Stimulated activated CD8-positive, alpha-beta memory T cell treated with anti-CD3 and anti-CD28 coated beads, Interleukin-2, amount 100 ng/mL, for 1 hour (primary cell): Measurements from ENCODE around the gene ADIPOR2.
"Not testable (repeated sequence)": the region's sequence is repeated elsewhere in the genome, so short reads cannot be mapped to it uniquely, and the experiment has no call there.

Experiments used
- DNase-seq, 2 donors: peaks; one replicate each; pipeline ENCODE4 v3.0.0-alpha.2; 2020; ENCODE audit warnings: low read depth in 2 of 2

Gene ADIPOR2

DNA sequence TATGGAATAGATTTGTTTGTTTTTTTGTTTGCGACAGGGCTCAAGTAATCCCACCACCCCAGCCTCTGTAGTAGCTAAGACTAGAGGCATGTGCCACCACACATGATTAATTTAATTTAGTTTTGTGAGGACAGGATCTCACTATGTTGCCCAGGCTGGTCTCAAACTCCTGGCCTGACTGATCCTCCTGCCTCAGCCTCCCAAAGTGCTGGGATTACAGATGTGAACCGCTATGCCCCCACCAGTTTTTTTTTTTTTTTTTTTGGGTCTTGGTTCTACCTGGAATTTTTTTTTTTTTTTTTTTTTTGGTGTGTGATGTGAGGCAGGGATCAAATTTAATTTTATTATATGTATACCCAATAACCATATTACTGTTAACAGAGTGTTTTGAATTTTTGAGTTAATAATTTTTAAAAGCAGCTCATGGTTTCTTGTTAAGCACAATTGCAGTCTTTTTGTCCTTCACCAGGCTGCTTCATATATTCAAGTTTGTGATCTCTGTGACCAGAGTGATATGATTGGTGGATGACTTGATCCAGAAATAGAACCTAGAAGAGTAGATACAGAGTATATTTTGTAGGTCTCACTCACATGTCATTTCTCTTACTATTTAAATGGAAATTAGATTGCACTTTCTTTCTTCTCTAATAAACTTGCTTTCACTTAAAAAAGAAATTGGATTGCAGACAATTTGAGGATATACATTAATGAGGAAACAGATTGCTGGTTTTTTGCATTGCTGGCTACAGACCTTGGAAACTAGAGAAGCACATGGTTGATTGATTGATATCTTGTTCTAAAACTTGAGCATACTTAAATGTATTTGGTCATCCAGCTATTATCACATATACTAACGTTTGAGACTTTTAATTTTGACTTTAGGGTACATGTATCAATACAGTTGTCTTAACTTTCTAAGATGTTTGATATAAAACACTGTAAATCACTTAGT lies 13.2 kb downstream of the ADIPOR2 start:
- no peak for DNase-seq

DNA sequence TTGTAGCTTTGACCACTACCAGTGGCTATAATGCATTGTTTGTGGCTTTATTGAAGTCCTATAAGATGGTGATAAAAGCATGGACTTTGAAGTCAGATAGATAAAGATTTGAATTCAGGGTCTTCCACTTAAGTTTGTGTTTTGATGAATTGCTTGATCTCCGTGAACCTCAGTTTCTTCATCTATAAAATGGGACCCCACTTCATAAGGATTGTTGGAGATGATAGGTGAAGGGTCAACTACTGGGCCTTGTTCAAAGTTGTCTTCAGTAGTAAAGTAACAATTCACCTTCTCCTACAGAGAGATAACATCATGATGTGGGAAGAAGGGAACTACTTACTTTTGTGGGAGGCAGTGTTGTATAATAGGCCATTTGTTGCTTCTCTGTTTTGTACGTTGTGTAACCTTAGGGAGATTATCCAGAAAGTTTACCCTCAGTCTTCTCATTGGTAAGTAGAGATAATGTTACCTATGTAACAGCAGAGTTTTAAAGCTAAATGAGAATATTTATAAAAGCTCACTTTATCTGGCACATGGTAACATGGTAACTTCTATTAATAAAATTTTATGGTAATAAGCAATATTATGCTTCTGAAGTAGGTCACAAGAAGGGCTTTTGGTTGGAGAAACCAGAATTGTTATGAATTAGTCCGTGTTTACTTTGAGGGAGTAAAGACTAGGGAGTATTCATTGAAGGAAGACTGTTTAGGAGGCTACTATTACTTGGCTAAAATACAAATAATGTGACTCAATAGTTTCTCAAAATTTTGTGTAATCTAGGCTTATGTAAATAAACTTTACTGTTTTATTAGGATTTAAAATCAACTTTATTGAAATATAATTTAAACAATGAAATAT lies 15.1 kb downstream of the ADIPOR2 start:
- DNase-seq: no peak

DNA sequence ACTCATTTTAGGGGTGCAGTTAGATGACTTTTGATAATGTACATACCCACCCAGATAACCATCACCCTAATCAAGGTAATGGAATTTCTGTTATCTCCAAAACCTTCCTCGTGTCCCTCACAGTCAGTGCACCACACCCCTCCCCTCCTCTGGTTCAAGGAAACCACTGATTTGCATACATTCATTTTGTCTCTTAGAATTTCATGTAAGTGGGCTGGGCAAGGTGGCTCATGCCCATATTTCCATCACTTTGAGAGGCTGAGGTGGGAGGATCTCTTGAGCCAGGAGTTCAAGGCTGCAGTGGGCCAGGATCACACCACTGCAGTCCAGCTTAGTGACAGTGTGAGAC lies 15.7 kb downstream of the ADIPOR2 start:
- no peak for DNase-seq

DNA sequence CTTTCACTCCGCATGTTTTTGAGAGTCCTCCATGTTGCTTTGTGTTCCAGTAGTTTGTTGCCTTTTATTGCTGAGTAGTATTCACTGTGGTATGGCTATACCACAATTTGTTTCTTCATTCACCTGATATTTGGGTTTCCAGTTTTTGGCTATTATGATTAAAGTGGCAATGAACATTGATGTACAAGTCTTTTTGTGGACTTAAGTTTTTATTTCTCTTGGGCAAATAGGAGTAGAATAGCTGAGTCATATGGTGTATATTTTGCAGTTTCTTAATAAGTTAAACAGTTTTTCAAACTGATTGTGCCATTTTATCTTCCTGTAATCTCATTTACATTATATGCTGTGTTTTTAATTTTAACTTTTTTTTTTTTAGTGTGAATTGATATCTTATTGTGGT lies 16.2 kb downstream of the ADIPOR2 start:
- DNase-seq: no peak

DNA sequence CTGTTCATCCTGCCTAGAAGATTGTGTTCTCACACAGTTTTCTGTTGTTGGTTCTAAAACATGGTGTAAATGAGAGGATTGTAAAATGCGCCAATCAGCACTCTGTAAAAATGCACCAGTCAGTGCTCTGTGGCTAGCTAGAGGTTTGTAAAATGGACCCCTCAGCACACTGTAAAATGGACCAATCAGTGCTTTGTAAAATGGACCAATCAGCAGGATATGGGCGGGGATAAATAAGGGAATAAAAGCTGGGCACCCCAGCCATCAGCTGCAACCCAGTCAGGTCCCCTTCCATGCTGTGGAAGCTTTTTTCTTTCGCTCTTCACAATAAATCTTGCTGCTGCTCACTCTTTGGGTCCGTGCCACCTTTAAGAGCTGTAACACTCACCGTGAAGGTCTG lies 19.1 kb downstream of the ADIPOR2 start:
- not testable (repeated sequence) for DNase-seq

DNA sequence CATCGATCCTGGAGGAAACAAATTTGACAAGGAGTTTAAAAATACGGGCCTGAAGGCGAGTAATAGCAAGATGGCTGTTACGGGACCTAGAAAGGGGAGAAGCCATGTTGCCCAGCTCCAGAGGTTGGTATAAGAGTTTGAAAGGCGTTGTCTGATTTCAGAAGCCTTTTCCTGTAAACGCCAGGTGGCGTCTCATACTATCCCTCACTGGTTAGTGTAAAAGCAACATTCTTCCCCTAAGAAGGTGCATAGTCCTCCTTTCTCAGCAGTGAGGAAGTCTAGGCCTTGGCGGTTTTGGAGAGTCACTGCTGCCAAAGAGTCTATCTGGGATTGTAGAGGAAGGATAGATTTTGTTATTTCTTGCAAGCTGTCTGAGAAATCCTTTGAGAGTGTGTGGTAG lies 20.0 kb downstream of the ADIPOR2 start:
- not testable (repeated sequence) for DNase-seq

DNA sequence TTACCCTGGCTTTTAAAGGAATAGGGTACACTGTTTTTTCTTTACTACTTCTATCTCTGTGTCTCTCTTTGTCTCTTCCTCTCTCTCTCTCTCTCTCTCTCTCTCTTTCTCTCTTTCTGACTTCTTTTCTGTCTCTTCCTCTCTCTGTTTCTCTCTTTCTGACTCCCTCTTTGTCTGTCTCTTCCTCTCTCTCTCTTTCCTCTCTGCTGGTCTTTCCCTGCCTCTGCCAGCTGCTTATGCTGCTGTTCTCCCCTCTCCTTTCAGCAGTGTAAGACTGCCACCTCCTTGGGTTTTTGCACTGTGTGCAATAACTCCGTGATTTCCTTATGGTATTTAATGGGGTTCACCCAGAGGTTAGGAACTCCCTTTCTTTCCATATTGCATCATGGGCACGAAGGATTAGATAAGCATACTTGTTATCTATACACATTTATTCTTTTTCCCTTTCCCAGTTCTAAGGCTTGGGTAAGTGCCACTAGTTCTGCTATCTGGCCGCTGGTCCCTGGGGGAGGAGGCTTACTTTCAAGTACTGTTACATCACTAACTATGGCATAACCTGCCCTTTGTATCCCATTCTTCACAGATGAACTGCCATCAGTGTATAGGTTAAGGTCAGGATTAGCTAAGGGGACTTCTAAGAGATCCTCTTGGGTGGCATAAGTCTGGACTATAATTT lies 20.8 kb downstream of the ADIPOR2 start:
- DNase-seq: not testable (repeated sequence)

DNA sequence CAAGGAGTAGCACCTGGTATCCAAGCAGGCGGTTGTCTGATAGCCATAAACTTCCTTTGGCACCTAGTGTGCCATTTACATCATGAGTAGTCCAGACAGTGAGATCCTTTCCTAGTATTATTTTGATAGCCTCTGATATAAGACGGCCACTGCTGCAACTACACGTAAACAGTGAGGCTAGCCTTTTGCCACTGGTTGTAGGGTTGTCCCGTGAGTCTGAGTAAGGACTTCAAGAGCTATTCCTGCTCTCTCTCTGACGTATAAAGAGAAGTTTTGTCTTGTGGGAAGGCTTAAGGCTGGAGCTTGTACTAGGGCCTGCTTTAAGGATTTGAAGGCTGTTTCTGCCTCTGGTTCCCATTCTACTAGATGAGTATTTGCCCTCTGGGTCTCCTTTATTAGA lies 21.4 kb downstream of the ADIPOR2 start:
- not testable (repeated sequence) for DNase-seq

DNA sequence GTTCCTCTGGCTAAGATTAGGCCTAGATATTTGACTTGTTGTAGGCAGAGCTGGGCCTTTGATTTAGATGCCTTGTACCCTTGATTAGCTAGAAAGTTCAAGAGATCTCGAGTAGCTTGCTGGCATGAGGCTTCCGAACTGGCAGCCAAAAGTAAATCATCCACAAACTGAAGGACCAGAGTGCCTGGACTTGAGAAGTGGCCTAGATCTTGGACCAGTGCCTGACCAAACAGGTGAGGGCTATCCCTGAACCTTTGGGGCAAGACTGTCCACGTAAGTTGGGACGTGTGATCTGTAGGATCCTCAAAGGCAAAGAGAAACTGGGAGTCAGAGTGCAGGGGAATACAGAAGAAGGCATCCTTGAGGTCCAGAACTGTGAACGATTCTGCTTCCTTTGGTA lies 22.0 kb downstream of the ADIPOR2 start:
- not testable (repeated sequence) for DNase-seq

DNA sequence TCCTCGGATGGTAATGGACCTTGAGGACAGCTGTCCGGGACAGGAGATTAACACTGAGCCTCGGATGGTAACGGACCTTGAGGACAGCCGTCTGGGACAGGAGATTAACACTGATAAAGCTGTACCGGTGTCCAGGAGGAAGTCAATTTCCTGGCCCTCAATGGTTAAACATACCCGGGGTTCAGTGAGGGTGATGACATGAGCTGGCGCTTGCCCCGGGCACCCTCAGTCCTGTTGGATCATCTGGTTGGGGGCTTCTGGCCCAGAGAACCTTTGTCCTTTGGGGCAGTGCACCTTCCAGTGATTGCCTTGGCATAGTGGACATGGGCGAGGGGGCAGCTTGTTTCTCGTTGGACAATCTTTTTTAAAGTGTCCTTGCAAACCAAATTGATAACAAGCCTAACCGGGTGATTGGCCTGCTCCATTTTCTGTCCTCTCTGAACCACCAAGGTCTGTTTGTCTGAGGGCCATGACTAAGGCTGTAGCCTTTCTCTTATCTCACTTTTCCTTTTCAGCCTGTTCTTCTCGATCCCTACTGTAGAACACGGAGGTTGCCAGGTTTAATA lies 23.0 kb downstream of the ADIPOR2 start:
- DNase-seq: not testable (repeated sequence)

DNA sequence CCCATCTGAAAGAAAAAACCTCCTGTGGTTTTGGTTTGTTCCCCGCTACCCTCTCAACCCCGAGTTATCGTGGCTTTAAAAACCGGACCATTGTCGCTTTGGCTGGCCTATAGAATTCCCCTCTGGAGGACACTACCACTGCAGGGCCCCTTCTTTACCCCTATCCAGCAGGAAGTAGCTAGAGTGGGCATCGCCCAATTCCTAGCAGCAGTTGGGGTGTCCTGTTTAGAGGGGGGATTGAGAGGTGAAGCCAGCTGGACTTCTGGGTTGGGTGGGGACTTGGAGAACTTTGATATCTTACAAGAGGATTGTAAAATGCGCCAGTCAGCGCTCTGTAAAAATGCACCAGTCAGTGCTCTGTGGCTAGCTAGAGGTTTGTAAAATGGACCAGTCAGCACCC lies 24.6 kb downstream of the ADIPOR2 start:
- not testable (repeated sequence) for DNase-seq

DNA sequence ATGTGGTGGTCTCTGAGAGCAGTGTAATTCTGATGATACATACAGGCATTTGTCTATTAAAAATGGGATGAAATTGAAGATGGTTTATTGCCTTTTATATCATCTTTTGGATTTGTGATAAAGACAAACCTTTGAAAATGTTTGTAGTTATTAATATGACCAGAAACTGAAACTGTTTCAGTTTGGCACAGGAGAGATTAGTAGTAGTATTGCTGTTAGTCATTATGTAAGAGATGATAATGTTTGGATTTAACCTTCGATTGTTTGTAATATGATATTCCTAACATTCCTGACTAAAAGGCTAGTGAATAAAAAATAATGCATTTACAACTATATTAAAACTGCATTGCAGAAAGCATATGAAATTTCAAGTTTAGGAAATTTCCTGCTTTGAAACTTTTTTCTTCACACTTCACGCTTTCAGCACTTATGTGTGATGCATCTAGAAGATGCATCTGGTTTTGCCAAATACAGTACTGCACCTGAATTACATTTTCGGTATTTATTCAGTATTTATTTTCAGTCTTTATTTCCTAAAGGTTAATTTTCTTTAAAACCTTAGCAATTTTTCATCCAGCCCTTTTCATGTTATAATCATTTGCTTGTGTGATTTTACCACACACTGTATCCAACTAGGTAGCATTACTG lies 25.5 kb downstream of the ADIPOR2 start:
- no peak for DNase-seq

DNA sequence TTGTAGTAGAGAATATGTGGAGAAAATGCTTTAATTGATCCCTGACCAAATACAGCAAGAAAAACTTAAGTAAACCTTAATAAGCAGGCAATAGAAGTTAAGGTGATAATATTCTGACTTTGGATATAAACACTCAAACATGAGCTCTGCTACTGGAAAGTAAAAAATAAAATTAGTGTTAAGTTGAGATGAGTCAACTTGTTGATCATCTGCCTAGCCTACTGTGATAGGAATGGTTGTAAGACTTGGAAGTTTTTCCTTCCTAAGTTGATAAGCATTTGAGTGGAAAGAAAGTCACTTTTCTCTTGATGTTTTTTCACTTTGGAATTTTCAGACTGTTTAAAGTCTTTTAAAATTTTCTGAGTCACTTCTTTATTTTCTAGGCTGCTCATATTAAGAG lies 26.0 kb downstream of the ADIPOR2 start:
- no peak for DNase-seq

DNA sequence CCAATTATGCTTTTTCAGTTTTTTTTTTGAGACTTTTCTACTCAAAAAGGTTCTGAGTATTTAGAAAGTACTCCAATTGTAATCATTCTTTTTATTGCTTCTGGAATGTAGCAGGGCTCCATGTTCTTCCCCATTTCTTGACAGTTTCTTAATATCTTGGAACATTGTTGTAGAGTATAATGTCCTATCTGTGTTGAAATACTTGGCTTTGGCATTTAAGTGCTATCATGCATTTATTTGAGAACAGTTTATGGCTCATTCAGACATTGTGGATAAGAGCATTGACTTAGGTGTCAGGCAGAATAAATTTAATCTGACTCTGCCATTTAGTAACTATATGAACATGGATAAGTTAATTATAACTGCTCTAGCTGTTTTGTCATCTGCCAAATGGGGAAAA lies 28.3 kb downstream of the ADIPOR2 start:
- no peak for DNase-seq

DNA sequence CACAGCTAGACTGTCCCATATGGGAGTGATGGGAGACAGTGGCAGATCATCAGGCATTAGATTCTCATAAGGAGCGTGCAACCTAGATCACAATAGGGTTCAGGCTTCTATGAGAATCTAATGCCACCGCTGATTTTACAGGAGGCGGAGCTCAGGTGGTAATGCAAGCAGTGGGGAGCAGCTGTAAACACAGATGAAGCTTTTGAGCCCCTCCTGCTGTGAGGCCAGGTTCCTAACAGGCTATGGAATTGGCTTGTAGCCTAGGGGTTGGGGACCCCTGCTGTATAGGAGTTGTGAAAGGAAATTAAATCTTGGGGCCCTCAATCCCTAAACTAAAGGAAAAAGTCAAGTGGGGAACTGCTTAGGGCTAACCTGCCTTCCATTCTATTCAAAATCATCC lies 29.6 kb downstream of the ADIPOR2 start:
- DNase-seq: no peak

DNA sequence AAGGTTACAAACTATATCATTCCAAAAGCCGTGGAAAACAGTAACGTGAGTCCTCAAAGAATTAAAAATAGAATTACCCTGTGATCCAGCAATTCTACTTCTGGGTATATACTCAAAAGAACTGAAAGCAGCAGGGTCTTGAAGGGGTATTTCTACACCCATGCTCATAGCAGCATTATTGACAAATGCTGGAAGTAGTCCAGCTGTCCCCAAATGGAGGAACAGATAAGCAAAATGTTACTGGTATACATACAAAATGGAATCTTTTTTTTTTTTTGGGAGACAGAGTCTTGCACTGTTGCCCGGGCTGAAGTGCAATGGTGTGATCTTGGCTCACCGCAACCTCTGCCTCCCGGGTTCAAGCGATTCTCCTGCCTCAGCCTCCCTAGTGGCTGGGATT lies 32.9 kb downstream of the ADIPOR2 start:
- DNase-seq: no peak

DNA sequence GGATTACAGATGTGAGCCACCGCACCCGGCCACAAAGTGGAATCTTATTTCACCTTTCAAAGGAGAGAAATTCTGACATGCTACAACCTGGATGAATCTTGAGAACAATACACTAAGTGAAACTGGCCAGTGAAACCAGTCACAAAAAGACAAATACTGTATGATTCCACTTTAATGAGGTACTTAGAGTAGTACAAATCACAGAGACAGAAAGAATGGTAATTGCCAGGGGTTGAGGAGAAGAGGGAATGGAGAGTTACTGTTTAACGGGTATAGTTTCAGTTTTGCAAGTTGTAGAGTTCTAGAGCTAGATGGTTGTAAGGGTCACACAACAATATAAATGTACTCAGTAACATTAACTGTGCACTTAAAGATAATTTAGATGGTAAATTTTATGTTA lies 33.4 kb downstream of the ADIPOR2 start:
- DNase-seq: no peak

DNA sequence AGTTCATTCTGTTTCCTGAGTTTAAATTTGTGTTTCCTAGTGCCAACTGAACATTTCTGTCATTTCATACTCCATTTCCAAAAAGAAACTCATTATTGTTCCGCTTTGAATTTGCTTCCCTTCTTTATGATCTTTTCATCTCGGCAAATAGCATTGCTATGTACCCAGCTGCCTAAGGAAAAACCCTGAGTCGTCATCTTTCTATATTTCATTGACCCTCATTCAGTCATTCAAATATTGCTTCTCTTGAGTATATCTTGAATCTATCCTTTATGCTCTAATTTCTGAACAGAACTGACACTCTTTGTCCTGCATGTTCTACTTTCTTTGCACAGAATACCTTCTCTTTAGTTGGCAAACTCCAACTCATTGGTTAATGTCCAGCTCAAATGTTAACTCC lies 35.9 kb downstream of the ADIPOR2 start:
- no peak for DNase-seq

DNA sequence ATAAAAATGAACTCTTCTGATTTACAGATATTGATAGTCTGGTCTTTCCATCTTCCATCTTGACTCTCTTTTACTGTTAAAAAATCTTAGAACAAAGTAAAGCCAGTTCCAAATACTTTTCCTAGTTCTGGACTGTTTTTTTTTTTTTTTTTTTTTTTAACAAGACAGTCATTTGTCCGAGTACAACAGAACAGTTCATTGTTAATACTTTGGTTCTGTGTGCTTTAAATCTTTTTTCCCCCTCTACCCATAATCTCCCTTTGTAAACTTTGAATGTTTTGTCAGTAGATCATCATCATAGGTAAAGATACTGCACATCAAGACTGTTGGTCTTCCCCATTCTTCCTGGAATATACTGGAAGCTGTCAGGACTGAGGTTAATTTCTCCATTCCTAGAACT lies 38.0 kb downstream of the ADIPOR2 start:
- no peak for DNase-seq

DNA sequence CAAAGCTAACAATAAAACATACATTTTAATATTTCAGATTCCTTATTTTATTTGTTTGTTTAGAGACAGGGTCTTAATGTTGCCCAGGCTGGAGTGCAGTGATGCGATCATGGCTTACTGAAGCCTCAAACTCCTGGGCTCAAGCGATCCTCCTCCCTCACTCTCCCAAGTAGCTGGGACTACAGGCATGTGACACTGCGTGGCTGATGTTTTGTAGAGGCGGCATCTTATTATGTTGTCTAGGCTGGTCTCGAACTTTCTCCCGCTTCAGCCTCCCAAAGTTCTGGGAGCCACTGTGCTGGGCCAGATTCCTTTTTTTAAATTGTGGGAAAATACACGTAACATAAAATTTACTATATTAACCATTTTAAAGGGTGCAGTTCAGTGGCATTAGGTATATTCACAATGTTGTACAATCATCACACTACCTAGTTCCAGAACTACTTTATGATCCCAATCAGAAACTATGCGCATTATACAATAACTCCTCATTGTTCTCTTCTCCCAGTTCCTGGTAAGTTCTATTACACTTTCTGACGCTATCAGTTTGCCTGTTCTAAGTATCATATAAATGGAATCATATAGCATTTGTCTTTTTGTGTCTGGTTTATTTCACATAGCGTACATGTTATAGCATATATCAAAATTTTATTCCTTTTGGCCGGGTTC lies 40.3 kb downstream of the ADIPOR2 start:
- no peak for DNase-seq

DNA sequence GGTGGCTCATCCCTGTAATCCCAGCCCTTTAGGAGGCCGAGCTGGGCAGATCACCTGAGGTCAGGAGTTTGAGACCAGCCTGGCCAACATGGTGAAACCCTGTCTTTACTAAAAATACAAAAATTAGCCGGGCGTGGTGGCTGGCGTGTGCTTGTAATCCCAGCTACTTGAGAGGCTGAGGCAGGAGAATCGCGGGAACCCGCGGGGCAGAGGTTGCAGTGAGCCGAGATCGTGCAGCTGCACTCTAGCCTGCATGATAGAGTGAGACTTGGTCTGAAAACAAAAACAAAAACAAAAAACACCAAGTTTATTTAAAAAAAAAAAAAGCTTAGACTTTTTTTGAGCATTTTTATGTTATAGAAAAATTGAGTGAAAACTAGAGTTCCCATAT lies 40.8 kb downstream of the ADIPOR2 start:
- not testable (repeated sequence) for DNase-seq
